Stimulated activated CD4-positive, alpha-beta T cell treated with anti-CD3 and anti-CD28 coated beads, Interleukin-4, amount 100 ng/mL, for 1 hour (primary cell): ENCODE data around the gene LACRT.
A peak's percentile ranks its signal among the peaks of the same experiment; 100 is the strongest.

Experiments
- DNase-seq: peaks from one replicate; pipeline ENCODE4 v3.0.0-alpha.2; 2020

The LACRT gene

GRCh38 chr12:54598970-54599369 lies 35.7 kb downstream of the LACRT start:
- DNase-seq = no peak

DNA sequence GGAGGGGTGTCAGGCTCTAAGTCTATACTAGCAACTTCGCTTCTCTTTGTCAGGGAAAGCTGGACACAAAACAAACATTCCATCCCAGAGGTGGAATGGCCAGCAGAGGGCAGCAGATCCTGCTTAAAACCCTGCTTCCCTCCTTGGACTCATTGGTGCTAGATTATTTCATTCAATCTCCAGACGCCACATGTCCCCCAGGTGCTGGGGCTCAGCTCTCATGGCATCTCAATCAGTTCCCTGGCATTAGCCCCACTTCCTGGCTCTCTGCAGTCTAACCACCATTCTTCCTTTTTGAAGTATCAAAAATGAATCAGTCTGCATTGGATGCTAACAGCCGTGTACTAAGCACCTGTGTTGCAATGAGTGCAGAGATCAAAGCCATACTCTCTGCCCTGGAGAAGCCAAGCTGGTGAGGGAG lies 38.2 kb downstream of the LACRT start:
- DNase-seq = peak; percentile 58

- DNase-seq = no peak
These were observed 39.2 kb downstream of the LACRT start for GRCh38 chr12:54595471-54595870.

- no peak for DNase-seq
These were observed 41.0 kb downstream of the LACRT start for GRCh38 chr12:54593725-54594124.

- DNase-seq = no peak
These were observed 41.6 kb downstream of the LACRT start for GRCh38 chr12:54593135-54593534.

DNA sequence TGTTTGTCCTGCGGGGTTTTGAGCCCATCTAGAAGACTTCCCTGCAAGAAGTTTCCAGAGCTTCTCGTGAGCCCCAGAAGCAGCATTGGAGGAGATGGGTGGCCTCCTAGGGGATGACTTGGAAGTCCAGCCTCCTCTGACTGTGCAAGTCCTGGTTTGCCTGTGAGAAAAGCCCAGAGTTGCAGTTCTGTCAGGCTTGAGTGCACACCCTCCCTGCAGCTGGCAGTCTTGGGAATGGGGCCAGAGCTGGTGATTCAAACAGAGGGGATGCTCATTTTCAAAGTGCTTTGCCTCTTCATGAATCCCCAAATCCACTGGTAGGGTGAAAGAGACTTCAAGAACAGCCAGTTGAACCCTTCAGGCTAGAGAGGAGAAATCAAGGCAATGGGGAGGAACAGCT lies 42.4 kb downstream of the LACRT start:
- no peak for DNase-seq

DNA sequence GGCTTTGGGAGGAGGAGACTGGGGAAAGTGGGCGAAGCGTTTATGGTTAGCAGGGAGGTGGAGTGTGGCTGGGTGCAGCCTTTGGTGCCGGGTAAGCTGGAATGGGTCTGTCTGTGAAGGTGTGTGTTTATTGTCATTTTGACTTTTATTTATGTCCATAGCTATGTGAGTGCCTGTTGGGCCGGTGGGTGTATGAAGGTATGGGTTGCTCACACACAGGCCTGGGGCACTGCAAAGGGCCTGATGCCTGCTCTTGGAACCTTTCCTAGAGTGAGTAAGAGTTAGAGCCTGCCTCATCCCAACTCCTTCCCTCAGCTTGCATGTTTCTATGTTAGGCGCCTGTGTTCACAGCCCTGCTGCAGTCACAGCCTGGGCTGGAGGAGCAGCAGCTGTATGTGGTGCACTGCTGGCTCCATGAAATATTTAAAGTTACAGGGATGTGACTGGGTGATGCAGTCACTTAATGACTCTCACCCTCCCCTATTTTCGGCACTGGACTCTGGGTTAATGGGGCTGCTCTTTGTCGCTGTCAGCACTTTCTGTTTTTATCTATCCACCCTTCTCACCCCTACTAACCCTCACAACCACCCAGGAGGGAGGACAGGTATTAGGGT lies 43.6 kb downstream of the LACRT start:
- DNase-seq = no peak

GRCh38 chr12:54589964-54590363 lies 44.7 kb downstream of the LACRT start:
- no peak for DNase-seq

DNA sequence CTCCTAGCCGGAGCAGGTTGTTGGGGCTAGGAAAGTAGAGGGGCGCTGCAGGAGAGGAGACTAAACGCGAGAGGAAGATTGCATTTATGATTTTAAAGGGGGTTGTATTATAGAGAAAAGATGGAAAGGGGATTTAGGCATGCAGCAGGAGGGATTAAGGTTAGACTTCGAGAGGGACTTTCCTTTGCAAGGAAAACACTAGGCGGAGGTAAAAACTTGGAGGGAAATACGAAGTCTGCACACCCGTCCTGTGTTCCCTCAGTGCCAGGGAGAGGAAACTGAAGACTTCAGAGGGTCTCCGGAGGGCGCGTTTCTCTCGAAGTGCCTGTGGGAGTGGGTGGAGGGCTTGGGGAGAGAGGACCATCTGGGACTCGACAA lies 45.8 kb downstream of the LACRT start:
- DNase-seq = no peak

GRCh38 chr12:54588110-54588889 lies 46.4 kb downstream of the LACRT start, which contains the start of gene PPP1R1A:
Gene PPP1R1A, minus strand, starts transcription at chr12:54588659. Its CDS starts 171 bp downstream, at chr12:54588488.
- DNase-seq = no peak

DNA sequence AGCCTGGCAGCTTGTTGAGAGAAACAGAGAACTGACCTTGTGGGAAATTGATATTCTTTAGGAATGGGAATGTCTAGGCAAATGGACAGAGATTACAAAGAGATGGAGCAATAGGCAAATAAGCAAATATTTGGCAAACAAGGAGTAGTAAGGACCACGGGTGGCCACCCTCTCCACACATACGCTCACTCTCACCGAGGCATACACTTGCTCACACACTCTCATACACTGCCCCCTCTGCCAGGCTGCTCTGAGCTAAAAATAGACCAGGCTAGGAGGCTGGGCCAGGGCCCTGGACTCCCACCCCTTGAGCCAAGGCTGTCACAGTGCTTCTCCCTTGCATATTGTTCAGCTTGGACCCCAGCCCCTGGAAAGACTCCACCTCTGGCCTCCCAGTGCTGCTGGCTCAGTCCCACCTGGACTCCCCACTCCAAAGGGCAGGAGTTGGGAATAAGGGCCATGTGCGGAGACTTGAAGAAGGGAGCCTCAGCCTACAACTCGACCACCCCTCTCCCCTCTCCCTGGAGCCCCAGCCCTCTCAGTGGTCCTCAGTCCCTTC lies 47.3 kb downstream of the LACRT start:
- no peak for DNase-seq

DNA sequence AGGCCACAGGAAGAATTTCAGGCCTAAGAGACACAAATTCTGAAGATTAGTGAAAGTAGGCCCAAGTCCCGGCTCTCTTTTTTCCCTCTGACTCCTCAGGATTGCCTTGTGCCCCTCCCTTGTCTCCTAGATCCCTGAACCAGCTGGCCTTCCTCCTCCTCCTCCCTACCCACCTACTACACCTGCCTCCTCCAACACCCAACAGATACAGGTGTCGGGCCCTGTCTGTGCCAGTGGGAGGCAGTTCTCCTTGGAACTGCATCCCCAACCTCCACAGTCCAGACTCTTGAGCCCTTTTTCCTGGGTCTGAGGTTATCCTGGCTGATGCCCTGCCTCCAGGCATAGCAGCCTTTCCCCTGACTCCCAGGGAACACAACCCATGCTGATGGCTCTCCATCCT lies 48.1 kb downstream of the LACRT start:
- no peak for DNase-seq

- no peak for DNase-seq
These were observed 49.5 kb downstream of the LACRT start for GRCh38 chr12:54585243-54585642.

DNA sequence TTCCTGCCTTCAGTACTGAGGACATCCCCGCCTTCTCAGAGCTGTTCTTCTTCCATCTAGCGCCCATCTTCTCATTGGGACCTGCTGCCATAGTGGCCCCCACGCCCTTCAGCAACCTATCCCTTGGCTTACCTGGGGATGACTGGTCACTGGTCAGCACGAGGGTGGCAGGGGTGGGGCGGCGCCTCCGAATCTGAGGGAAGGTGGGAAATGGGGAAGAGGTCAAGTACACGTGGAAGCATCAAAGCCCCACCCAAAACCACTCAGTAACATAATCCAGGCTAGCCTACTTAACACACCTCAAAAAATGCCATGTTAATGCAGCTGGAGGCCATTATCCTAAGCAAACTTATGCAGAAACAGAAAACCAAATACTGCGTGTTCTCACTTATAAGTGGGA lies 50.6 kb downstream of the LACRT start:
- no peak for DNase-seq

DNA sequence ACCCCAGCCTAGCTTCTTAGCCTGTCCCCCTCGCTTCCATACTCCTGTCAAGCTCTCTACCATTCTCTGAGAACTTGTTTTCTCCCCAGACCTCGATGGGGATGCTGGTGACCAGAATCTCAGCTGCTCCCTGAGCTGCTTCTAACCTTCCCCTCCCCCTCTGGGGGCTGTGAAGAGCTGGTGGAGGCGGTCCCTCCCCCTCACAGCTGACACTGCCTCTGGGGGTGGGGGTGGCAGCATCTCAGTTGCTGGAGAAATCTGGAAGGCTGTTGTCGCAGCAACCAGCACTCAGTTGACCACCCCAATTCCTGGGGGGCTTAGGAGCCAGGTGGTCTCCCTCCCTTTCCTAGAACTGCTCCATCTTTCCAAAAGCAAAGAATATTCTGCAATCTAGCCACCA lies 51.0 kb downstream of the LACRT start:
- no peak for DNase-seq

GRCh38 chr12:54581412-54581811 lies 53.3 kb downstream of the LACRT start:
- DNase-seq = no peak
